Stimulated activated CD8-positive, alpha-beta memory T cell treated with anti-CD3 and anti-CD28 coated beads, Interleukin-7, amount 100 ng/mL, for 48 hours (primary cell): ENCODE results near the gene GNPTG.

Source experiments
- DNase-seq, 2 donors: peaks; one replicate each; pipeline ENCODE4 v3.0.0-alpha.2; 2020; ENCODE audit warnings: low read depth in 1 of 2; ENCODE audit errors: extremely low read depth in 1 of 2

The GNPTG gene

DNA sequence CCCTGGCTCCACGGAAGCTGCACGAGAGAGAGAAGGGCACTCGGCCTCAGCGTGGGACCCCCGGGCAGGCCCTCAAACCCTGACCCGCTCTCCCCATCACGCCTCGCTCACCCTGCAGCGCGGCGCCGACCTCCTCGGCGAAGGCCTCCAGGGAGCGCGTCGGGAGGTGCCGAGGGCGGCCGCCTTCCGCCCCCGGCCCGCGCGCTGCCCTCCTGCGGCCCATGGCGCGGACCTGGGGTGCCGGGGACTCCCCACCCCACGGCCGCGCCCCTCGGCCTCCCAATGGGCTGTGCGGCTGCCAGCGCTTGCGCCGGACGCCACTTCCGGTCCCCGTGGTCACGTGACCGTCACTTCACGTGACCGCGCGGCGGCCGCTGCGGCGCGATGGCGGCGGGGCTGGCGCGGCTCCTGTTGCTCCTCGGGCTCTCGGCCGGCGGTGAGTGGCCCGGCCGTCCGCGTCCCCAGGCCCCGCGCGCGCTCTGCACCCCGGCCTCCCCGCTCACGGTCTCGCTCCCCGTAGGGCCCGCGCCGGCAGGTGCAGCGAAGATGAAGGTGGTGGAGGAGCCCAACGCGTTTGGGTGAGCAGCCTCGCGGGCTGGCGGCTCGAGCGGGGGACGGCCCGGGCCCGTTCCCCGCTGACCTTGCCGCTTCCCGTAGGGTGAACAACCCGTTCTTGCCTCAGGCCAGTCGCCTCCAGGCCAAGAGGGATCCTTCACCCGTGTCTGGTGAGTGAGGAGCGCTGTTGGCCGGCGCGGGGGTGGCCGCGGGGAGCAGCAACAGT is at the start of gene GNPTG, which contains the start of gene TSR3:
Gene GNPTG (plus strand): TSS at position 350 of the 781 bp plus-strand sequence. CDS start 35 bp downstream, at position 385.
Gene TSR3 (minus strand): TSS at position 297 of the 781 bp plus-strand sequence. CDS start 74 bp downstream, at position 223.
- DNase-seq: peak; percentile 75 to 81

DNA sequence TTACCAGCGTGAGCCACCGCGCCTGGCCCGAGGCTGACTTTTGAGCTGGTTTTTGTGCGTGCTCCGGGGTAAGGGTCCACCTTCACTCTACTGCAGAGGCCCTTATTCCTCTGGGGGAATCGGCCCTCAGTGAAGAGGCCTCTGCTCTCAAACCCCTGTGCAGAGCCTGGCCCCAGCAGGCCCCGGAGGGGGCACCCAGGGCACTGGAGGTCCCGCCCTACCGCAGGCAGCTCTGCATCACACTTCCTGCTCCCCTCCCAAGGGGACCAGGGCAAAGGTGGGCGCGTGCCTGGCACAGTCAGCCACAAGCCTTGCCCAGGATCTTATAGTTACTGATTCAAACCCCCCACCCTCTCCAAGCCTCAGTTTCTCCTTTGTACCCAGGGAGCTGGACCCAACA is 45.9 kb upstream of the GNPTG start:
- no peak for DNase-seq

DNA sequence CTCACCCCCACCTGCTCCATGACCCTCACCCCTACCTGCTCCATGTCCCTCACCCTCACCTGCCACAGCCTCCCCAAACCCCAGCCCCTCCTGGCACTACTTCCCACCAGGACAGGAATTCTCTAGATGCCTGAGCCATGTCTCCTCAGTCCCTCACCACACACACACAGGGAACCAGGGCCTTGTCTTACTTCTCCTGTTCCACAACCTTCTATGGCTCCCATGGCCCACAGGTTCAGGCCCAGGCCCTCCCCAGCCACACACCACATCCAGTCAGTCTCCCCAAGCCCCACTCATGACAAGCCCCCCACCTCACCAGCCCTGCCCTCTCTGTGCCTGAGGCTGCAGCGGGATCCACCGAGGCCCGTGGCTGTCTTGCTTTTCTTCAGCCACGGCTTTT is 45.4 kb upstream of the GNPTG start:
- no peak for DNase-seq

DNA sequence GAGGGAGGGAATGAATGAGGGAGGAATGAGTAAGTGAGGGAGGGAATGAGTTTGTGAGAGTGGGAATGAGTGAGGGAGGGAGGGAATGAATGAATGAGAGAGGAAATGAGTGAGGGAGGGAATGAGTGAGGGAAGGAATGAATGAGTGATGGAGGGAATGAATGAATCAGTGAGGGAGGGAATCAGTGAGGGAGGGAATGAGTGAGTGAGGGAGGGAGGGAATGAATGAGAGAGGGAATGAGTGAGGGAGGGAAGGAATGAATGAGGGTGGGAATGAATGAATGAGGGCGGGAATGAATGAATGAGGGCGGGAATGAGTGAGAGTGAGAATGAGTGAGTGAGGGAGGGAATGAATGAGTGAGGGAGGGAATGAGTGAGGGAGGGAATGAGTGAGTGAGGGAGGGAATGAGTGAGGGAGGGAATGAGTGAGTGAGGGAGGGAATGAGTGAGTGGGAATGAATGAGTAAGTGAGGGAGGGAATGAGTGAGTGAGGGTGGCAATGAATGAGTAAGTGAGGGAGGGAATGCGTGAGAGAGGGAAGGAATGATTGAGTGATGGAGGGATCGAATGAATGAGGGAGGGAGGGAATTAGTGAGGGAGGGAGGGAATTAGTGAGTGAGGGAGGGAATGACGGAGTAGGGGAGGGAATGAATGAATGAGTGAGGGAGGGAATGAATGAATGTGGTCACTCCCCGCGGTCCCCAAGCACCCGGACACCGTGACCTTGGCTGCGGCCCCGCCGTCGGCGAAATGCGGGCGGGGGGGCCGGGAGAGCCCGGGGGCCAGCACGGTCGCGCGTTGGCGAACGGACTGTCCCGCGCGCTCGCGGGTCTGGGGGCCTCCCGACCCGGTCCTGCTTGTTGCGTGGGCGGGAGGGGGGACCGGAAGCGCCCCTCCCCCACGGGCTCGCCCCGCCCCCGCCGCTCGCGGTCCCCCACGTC is 43.4 kb upstream of the GNPTG start:
- no peak for DNase-seq

DNA sequence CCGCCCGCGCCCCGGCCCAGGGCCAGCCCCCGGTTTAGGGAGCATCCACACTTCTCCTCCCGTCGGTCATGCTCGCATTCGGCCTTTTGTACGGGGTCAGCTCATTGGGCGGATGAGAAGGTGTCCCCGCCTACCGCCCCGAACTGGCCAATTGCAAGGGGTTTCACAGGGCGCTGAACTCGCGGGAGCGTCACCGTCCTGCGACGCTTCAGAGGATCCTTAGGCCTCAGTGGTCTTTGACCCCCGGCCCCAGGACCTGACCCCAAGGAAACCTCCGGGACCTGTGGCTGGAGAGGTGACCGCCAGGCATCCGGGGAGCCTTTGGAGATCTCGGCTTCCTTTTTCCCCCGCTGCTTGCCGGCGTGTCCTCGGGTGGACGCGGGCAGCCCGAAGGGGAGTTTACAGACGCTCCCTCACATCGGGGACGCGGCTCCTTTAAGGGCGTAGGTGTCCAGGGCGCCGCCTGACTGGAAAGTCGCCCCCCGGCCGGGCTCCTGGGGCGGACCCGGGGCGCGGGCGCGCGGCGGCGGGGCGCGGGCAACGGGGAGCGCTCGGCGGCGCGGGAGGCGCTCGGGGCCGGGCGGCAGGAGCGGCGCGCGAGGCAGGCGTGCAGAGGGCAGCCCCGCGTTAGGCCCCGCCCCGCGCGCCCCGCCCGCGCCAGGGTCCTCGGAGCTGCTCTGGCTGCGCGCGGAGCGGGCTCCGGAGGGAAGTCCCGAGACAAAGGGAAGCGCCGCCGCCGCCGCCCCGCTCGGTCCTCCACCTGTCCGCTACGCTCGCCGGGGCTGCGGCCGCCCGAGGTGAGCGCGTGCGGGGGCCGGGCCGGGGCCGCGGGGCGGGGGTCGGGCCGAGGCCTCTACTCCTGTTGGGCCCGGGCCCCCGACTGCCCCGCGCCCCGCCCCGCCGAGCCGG is 42.5 kb upstream of the GNPTG start, which contains the start of gene UBE2I:
Gene UBE2I (plus strand): TSS at position 660 of the 909 bp plus-strand sequence. CDS start 4,395 bp downstream, outside the sequence.
- peak; percentile 94 for DNase-seq

DNA sequence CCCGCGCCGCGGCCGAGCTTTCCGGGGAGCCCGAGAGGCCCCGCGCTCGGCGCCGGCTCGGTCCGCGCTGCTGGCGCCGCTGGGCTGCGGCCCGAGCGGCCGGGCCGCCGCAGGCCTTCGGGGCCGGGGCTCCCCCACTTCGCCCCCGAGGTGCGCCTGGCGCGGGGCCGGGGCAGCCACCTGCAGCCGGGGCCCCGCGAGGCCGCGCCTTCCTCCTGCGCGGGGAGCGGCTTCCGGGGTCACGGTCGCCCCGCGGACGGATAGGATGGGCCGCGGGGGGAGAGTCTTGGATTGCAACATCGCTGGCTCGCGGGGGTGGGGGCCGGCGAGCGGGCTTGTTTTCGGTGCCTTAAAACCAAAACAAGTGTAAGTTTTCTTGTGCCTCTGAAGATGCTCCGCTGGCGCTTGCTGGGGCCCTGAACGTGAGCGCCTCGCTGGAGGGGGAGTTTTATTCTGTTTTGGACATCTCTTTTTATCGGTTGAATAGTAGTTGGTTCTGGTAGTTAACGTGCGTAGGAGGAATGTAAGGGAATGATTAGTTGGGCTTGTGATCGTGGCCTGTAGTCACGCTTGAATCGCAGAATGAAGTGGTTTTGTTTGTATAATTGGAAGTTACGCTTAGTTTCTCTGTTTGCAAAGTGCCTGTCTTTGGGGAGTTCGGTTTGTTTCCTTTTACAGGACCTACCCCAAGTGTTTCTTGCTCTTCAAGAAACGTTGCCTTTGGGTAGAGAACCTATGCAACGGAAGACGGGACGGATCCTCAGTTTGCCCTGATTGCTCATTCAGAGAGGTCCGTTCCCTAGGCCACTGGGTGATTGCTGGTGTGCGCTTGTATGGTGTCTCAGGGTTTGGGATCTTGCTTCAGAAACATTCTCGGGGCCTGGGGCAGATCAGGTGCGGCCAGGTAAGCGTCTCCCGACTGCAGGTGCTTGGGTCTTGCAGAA is 41.6 kb upstream of the GNPTG start:
- peak in 1 of 2 donors; percentile 47 for DNase-seq

DNA sequence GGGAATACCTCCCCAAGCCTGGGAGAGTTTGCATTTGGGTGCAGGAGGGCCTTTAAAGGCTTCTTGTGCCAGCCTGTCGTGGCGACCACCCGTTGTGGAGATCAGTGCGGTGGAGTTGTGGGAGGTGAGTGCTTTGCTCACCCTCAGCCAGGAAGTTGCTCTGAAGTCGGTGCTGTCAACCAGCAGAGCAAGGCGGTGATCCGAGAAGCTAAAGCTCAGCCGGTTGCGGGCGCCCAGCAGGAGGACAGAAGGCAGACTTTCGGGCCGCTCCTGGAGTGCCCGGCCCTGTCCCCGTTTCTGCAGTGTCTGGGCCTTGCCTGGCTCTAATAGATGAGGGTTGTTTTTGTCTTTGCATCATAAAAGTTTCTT is 40.9 kb upstream of the GNPTG start:
- no peak for DNase-seq

DNA sequence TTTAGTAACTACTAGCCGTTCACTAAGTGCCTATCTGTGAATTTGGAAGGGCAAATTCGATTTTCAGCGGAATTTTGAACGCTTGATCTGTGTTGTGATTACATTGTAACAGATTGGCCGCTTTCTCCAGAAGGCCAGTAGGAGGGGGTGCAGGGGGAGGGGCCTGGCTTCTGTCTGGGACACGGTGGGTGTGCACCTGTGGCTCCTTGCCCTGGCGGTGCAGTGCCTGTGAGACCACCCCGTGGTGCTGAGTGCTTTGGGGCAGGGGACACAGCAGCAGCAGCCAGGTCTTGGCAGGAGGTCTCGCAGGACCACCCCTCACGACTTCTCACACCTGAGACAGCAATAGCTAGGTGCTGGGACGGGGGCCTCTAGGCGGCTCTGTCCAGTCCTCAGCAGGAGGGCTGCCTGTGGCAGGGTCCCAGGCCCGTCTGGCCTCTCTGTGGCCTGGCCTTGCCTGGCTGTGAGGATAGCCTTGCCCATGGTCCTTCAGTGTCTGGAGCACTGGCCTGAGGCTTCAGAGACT is 40.5 kb upstream of the GNPTG start:
- DNase-seq: no peak

DNA sequence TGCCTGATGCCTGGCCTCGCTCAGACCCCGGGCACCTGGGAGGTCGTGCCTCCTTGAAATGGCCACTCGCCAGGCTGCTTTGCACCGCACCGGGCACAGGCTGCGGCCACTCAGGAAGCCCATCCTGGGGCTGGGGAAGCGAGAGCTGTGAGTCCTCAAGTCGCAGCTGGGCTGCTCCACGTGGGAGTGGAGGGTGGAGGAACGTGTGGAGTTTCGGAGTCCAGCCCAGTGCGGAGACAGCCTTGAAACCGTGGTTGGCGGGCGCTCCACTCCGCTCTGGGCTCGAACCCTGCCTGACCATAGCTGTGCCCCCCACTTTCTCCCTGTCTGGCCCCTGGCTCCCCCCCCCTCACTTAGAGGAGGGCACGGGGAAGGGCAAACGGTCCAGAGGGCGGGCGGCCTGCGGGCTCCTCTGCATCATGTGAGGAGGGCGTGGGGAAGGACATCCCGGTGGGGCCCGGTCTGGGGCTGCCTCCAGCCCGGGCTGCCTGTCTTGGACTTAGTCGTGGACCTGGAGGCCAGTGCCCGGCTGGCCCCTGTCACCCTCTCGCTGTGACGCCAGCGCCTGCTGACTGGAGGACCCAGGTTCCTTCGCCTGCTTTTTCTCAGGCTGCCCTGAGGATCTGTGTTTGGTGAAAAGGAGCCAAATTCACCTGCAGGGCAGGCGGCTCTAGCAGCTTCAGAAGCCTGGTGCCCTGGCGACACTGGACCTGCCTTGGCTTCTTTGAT is 39.8 kb upstream of the GNPTG start:
- DNase-seq: no peak

DNA sequence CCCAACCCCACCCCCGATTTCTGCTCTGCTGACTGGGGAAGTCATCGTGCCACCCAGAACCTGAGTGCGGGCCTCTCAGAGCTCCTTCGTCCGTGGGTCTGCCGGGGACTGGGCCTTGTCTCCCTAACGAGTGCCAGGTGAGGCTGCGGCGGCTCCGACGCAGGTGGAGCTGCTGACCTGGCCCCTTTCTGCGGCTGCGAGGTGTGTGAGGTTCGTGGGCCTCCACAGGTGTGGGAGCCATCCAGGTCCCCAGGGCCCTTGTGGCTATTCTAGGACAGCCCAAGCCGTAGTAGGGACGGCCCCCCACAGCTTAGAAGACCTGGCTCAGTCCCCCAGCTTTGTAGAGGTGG is 39.3 kb upstream of the GNPTG start:
- no peak for DNase-seq

DNA sequence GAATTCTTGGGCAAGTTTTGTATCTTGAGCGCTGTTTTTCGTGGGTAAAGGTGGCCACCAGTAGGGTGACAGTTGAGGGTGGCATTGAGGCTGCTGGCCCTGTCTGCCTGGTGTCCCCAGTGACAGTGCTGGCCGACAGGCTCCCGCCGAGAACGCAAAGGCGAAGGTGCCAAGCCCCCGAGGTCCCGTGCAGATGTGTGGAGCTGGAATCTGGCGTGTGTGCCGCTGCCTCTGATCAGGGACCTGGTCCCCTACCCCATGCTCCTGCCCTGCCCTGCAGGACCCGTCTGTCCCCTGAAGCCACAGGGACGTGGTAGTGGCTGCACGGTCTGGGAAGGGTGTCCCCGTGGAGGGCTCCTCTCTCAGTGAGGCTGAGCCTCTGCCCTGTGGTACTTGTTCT is 38.8 kb upstream of the GNPTG start:
- DNase-seq: no peak

DNA sequence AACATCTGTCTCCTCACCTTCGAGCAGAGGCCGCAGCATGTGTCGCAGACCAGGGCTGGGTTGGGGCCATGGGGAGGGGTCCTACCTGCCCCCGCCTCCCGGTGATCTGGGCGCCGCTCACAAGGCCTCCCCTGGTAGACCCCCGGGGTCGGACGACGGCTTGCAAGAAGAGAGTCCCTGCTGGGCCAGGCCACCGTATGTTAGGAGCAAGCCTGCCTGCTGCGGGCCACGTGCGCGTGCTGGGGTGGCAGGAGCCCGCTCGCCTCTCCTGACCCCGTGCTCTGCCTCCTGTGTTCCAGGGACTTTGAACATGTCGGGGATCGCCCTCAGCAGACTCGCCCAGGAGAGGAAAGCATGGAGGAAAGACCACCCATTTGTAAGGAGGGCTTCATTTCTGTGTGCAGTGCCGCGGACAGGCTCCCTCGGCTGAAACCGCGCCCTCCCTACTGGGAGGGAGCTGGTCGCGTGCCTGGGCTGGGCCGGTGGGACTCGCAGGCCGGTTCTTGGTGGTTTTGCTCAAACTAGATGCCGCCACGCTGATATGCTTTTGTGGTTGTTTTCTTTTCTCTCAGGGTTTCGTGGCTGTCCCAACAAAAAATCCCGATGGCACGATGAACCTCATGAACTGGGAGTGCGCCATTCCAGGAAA is 37.9 kb upstream of the GNPTG start:
- DNase-seq: no peak

DNA sequence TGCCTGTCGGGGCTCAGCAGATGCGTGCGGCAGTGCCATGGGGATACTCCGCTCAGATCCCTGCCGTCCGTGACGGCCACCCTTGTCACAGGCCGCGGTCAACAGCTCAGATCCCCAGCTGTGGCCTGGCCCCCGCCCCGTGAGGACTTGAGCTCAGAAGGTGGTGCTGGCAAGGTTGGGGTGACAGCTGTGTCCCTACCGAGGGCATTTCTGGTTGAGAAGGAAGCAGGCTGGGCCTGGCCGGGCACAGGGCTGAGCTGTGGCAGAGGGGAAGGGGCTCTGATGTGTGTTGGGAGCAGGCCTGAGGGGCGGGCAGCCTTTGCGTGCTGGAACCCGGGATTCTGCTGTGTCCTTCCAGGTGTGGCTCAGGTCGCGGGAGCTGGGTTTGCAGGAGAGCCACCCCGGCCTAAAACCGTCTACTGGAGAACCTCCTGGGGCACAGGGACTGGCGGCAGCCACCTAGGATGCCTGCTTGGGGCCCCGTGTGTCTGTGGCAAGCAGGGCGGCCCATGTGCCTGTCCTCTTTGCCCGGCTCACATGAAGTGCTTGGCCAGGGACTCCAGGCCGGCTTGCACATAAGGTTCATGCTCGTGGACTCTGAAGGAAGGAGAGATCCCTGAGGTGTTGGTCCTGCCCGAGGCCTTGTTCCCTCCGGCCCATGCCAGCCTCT is 37.2 kb upstream of the GNPTG start:
- no peak for DNase-seq

DNA sequence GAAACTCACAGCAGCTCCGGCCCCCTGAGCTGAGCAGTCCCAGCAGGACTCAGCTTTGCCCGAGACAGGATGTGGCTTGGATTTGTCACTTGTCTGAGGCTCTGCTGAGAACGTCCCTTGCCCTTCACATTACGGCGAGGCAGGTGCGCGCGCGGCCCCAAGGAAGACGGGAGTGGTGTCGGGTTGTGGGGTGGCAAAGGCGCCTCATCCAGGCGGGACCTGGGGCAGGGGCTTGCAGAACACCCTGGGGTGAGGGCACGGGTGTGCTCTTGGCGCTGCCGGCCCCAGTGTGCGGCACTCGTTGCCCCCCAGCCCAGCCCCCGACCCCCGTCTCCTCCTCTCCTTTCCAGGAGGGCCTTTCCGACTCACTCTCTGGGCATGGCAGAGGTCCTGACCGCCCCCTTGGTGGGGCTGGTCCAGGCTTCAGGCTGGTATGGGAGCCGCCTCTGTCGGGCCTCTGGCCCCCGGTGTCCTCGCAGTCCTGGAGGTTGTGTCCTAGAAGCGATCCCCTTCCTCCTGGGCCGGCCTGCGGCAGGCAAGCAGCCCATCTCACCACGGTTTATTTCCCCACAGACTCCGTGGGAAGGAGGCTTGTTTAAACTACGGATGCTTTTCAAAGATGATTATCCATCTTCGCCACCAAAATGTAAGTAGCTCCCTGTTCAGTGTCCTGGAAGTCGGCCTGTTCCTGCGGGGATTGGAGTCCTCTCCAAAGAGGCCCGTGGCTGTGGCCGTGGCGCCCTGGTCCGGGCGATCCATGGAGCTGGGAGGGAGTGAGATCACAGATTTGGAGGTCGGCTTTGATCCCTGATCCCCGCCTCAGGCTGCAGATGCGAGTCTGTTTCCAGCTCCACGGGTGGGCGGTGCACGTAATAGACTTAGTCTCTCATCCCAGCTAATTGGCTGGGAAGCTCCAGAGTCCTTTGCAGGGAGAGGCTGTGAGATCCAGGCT is 36.4 kb upstream of the GNPTG start:
- DNase-seq: no peak

DNA sequence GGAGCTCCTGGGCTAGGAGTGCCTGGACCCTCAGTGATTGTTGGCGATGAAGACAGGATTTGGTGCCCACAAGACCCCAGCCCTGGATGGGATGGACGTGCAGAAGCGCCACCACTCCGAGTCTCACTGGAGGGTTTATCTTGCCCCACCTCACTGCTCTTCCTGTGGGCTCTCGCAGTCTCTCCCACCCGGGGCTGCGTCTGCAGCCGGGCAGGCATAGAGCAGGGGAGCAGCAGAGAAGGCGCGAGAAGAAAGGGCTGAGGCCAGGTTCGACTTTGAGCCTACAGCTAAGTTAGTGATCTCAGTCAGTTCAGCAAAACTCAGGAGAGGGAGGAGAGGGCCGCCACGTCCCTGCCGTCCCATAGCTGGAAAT is 35.7 kb upstream of the GNPTG start:
- no peak for DNase-seq

DNA sequence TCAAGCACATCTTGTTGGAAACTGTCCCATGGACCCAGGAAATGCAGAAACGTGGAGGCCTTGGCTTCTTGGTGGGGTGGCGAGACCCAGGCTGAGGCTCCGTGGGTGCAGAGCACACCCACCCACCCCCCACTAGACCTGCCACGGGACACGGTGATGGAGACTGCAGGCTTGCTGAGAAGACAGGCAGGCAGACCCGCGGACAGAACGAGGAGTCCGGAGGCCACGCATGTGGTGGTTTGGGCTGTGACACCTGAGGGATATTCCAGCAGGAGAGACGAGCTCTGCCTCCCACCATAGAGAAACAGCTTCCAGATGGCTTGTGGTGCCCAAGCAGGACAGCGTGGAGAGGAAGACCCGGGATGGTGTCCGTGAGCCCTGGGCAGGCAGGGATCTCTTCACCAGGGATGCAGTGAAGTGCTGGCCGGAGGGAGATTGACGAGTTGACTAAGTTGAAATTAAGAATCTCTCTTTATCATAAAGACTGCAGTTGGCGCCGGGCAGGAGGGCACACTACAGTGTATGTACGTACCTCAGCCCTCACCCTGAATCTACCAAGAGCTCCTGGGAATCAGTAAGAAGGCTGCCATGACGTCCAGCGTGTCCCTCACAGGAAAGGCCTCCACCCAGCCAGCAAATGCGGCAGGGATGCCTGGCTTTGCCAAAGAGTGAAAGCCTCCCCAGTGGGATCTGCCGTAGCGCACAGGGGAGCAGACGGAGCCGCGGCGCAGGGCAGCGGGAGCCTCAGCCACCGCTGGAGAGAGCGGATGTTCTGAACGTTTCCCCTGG is 34.1 kb upstream of the GNPTG start:
- no peak for DNase-seq
